BLaER1 treated with 17β-estradiol and CSF1 and Interleukin-3, amounts not matched to agents 10 nM and 100 nM (cell line): ENCODE measurements around the gene PTPRN2.

Experiments used
- H3K27ac ChIP-seq, 11 experiments: shearing (Covaris generic); formaldehyde crosslinking; 2 replicates each; pipeline ENCODE4 v1.8.1; 2022
- H3K27me3 ChIP-seq, 11 experiments: shearing (Covaris generic); formaldehyde crosslinking; 2 replicates each; pipeline ENCODE4 v1.8.1; 2022
- H3K36me3 ChIP-seq, 11 experiments: shearing (Covaris generic); formaldehyde crosslinking; 2 replicates each; pipeline ENCODE4 v1.8.1; 2022
- H3K4me1 ChIP-seq, 10 experiments: shearing (Covaris generic); formaldehyde crosslinking; 2 replicates each; pipeline ENCODE4 v1.8.1; 2022
- H3K4me2 ChIP-seq, 11 experiments: shearing (Covaris generic); formaldehyde crosslinking; 2 replicates each; pipeline ENCODE4 v1.8.1; 2022
- H3K4me3 ChIP-seq, 10 experiments: shearing (Covaris generic); formaldehyde crosslinking; 2 replicates each; pipeline ENCODE4 v1.8.1; 2022
- H3K9ac ChIP-seq, 11 experiments: shearing (Covaris generic); formaldehyde crosslinking; 2 replicates each; pipeline ENCODE4 v1.8.1; 2022
- H3K9me3 ChIP-seq, 11 experiments: shearing (Covaris generic); formaldehyde crosslinking; replicated peaks in 1 of 11; 2 replicates each; pipeline ENCODE4 v1.8.1; 2022
- H4K20me1 ChIP-seq, 11 experiments: shearing (Covaris generic); formaldehyde crosslinking; 2 replicates each; pipeline ENCODE4 v1.8.1; 2022
- Cebpa-rat ChIP-seq, 11 experiments: shearing (Covaris generic); IDR thresholded peaks; 2 replicates each; pipeline ENCODE4 v1.8.1; 2022

Gene PTPRN2

DNA sequence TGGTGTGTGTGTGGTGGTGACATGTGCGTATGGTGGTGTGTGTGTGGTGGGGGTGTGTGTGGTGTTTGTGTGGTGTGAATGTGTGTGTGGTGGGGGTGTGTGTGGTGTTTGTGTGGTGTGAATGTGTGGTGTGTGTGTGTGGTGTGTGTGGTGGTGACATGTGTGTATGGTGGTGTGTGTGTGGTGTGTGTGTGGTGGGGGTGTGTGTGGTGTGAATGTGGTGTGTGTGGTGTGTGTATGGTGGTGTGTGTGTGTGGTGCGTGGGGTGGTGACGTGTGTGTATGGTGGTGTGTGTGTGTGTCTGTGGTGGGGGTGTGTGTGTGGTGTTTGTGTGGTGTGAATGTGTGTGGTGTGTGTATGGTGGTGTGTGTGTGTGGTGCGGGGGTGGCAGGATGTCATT lies 797.7 kb downstream of the PTPRN2 start:
- Histone ChIP-seq H3K4me1 (peaks cover 0 to 15% (median under 1%) of the 10 kb centered on the region in 10 experiments; a peak in 6 of 20 replicates), H3K9me3 (no peaks in the 10 kb centered on the region), H4K20me1 (no peaks in the 10 kb centered on the region), H3K4me3 (no peak overlapping the region), H3K4me2 (no peak overlapping the region), H3K36me3 (no peaks in the 10 kb centered on the region), H3K27me3 (no peaks in the 10 kb centered on the region), H3K9ac (no peak overlapping the region), H3K27ac (no peak overlapping the region)
- TF ChIP-seq Cebpa-rat (IDR thresholded peaks at IDR 0.05): no peak

DNA sequence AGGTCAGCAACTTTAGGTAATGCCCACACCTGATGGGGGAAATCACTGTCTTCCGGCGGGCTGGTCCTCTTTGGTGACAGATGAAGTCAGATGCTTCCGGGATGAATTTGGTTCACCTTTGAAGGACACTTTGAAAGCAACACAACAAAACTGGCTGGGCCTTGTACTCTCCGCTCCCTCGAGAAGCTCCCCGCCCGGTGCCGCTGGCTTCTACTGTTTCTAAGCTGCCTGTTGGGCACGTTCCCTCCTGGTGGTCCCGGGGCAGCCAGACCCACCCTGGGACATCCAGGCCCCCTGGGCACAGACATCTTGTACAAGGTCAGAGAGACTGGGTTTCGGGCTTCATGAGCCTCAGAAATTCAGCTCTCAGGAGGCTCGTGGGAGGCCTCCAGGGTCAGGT lies 798.5 kb downstream of the PTPRN2 start:
- no peaks in the 10 kb centered on the region for H3K27me3 ChIP-seq
- H3K36me3 ChIP-seq: no peaks in the 10 kb centered on the region
- H3K27ac ChIP-seq: no peak overlapping the region
- no peak overlapping the region for H3K4me3 ChIP-seq
- no peak for TF ChIP-seq Cebpa-rat (IDR thresholded peaks at IDR 0.05)
- no peak overlapping the region for H3K9ac ChIP-seq
- H3K9me3 ChIP-seq: no peaks in the 10 kb centered on the region
- H4K20me1 ChIP-seq: no peaks in the 10 kb centered on the region
- H3K4me1 ChIP-seq: peaks cover 3 to 17% (median 6%) of the 10 kb centered on the region in 10 experiments; a peak in 15 of 20 replicates
- H3K4me2 ChIP-seq: no peak overlapping the region

DNA sequence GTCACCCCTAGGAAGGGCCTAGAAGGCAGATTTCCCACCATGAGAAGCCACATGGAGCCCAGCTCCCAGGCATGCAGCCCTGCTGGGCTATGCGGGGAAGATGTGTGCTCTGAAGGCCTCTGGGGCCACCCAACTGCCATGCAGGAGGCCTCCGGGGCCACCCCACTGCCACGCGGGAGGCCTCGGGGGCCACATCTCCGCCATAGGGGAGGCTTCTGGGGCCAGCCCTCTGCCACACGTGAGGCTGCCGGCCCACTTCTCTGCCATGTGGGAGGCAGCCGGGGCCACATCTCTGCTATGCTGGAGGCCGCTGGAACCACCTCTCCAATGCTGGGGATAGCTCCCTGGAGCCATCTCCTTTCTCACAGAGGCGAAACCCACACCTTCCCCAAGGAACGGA lies 799.0 kb downstream of the PTPRN2 start:
- H3K4me1 ChIP-seq: peaks cover 7 to 22% (median 10%) of the 10 kb centered on the region in 10 experiments; a peak in 15 of 20 replicates
- H3K27me3 ChIP-seq: no peaks in the 10 kb centered on the region
- no peak overlapping the region for H3K4me2 ChIP-seq

DNA sequence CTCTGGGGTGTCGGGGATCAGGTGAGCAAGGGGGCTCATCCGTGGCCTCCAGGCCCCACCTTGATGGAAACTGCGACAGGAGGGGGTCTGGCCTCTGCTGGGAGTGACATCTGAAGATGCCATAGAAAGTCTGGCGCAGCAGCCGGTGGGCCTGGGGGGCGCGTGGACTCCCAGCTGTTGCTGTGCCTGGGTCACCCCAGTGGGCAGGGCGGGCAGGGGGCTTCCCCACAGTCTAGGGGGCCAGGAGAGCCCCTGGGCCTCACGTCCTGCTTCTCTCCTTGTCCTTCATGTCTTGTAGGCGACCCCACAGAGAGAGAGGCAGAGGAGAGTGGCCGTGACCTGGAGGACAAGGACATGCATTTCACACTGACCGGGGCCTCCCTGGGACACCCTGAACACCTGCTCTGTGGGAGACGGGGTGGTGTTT lies 800.3 kb downstream of the PTPRN2 start:
- Histone ChIP-seq H3K36me3 (no peaks in the 10 kb centered on the region), H3K27ac (no peak overlapping the region), H3K4me3 (no peak overlapping the region), H3K9me3 (peaks cover 0 to 10% (median 0%) of the 10 kb centered on the region in 11 experiments; a peak in 2 of 22 replicates), H3K4me2 (no peak overlapping the region), H3K4me1 (peaks cover 7 to 15% (median 10%) of the 10 kb centered on the region in 10 experiments; a peak in 15 of 20 replicates), H4K20me1 (no peaks in the 10 kb centered on the region), H3K9ac (no peak overlapping the region), H3K27me3 (no peaks in the 10 kb centered on the region)
- TF ChIP-seq Cebpa-rat (IDR thresholded peaks at IDR 0.05): no peak

More for the DNA sequence above, 799.0 kb downstream of the PTPRN2 start:
- Histone ChIP-seq H3K9ac (no peak overlapping the region), H3K27ac (no peak overlapping the region), H3K36me3 (no peaks in the 10 kb centered on the region), H4K20me1 (no peaks in the 10 kb centered on the region), H3K9me3 (no peaks in the 10 kb centered on the region), H3K4me3 (no peak overlapping the region)
- TF ChIP-seq Cebpa-rat (IDR thresholded peaks at IDR 0.05): no peak

DNA sequence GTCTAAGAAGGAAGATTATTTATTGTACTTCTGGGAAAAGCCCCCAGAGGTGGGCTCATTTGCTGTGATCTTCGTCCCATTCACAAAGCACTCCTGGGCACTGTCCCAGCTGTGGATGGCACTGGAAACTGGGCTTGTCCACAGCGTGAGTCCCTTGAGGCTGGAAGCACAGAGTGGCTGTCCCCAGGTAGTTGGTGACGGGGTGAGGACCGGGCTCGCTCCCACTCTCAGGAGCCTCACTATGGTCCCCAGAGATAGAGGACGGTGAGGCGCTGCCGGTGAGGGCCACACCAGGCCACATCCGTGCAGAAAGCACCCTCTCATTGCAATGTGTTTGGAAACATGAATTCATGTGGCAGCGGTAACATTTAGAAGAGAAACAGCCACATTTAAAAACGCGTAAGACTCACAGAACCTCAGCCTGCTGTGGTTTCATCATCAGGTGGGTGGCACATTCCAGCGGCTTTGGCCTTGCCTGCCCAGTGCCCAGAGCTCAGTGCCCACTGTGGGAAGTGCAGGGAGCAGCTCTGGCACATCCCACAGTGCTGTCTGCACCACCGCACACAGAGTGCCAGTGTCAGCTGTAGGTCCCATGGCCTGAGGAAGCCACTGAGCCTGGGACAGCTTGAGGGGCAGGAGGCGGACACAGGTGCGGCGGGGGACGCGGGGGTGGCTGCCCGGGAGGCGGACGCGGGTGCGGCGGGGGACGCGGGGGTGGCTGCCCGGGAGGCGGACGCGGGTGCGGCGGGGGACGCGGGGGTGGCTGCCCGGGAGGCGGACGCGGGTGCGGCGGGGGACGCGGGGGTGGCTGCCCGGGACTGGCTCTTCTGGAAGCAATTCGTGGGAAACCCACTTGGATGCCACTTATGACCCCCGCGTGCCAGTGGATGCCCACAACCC lies 801.0 kb downstream of the PTPRN2 start:
- Histone ChIP-seq H3K9ac (no peak overlapping the region), H3K27me3 (no peaks in the 10 kb centered on the region), H3K4me2 (no peak overlapping the region), H3K27ac (no peak overlapping the region), H3K9me3 (peaks cover 0 to 10% (median 0%) of the 10 kb centered on the region in 11 experiments; a peak in 2 of 22 replicates), H3K36me3 (no peaks in the 10 kb centered on the region), H4K20me1 (no peaks in the 10 kb centered on the region), H3K4me1 (peaks cover 7 to 15% (median 10%) of the 10 kb centered on the region in 10 experiments; a peak in 15 of 20 replicates), H3K4me3 (no peak overlapping the region)
- no peak for TF ChIP-seq Cebpa-rat (IDR thresholded peaks at IDR 0.05)

DNA sequence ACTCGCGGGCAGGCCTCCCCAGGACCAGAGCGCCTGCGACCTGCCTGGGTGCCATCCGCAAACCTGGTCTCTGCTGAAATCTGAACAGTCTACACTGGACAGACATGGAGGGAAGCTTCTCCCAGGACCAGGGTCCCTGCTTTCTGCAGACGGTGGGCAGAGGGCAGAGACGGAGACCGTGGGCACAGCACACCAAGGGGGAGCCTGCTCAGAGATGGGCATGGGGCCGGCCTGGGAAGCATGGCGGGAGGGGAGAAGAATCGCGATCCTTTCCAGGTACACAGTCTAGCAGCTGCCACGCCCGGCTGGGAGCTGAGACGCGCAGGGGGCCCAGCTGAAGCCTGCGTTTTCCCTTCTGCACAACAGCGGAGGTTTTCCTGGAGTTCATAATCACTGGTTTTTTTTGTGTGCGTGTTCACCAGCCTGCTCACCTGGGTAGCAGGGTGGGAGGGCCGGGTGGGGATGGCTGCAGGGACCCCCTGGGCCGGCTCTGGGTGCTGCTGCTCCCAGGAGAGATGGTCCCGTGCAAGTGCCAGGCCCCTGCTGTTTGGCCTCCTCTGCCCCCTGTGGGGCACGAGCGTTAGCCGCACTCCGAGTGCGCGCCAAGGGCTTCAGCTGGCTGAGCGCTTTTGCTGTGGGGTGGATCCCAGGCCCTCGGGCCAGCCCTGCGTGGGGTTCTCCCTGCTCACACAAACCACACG lies 802.0 kb downstream of the PTPRN2 start:
- Histone ChIP-seq H3K4me3 (no peak overlapping the region), H3K9me3 (peaks cover 0 to 10% (median 0%) of the 10 kb centered on the region in 11 experiments; a peak in 2 of 22 replicates), H3K27ac (no peak overlapping the region), H4K20me1 (no peaks in the 10 kb centered on the region), H3K4me1 (peaks cover 7 to 15% (median 10%) of the 10 kb centered on the region in 10 experiments; a peak in 15 of 20 replicates), H3K4me2 (no peak overlapping the region), H3K9ac (no peak overlapping the region), H3K36me3 (no peaks in the 10 kb centered on the region), H3K27me3 (no peaks in the 10 kb centered on the region)
- no peak for TF ChIP-seq Cebpa-rat (IDR thresholded peaks at IDR 0.05)

DNA sequence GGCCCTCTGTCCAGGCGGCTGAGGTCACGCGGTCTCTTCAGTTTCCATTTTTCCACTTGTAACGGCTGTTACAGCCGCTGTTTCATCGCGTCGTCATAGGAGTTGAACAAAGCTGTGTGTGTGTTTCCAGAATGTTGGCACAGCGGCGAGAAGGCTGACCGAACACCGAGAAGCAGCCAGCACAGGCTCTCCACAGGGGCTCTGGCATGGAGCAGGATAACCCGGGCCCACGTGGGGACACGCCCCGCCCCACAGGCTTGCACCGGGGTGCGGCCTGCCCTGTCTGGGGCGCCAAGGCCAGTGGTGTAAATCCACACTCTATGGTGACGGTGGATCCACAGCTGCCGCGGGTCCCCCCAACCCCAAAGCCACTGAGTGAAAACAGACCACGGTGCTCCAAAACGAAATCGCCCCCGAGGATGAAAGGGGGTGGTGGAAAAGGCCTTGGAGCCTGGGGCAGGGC lies 802.6 kb downstream of the PTPRN2 start:
- peak overlapping the region in 3 of 11 experiments; percentile 16 to 36 (median 32); a peak in 3 of 22 replicates for H3K4me2 ChIP-seq
- peaks cover 7 to 15% (median 10%) of the 10 kb centered on the region in 10 experiments; a peak in 15 of 20 replicates for H3K4me1 ChIP-seq
- H3K9ac ChIP-seq: no peak overlapping the region
- no peak overlapping the region for H3K27ac ChIP-seq
- peaks cover 0 to 10% (median 0%) of the 10 kb centered on the region in 11 experiments; a peak in 2 of 22 replicates for H3K9me3 ChIP-seq
- no peak overlapping the region for H3K4me3 ChIP-seq
- no peaks in the 10 kb centered on the region for H3K36me3 ChIP-seq
- TF ChIP-seq Cebpa-rat (IDR thresholded peaks at IDR 0.05): no peak
- no peaks in the 10 kb centered on the region for H4K20me1 ChIP-seq
- H3K27me3 ChIP-seq: no peaks in the 10 kb centered on the region

DNA sequence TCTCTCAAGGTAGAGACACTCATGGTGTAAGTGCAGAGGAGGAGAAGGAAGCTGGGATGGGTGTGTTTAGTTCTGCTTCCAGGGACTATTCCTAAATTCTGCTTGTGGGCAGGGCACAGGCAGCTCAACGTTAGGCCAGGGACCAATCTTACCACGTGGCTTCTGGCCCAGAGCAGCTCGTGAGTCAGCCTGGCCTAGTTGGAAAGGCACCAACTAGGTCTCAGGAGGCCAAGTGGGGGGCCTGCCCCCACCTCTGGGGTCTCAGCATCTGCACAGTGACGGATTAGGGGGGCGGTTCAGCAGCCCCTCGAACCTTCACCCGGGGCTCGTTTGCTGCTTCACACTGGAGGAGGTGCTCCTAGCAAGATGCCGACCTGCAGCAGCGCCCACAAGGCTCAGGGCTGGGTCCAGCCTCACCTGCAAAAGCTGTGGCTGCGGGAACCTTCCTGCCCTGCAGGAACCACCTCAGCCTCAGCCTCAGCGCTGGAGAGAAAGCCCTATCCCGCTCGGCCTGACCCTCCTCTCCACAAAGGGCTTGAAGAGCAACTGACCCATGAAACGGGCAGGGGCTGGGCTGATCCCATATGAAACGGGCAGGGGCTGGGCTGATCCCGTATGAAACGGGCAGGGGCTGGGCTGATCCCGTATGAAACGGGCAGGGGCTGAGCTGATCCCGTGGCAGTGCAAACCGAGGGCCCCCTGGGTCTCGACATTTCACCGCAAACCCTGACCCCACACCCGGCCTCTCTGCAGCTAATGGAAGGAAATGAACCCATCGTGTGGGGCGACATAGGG lies 803.4 kb downstream of the PTPRN2 start:
- H3K36me3 ChIP-seq: no peaks in the 10 kb centered on the region
- H3K4me1 ChIP-seq: peaks cover 7 to 15% (median 10%) of the 10 kb centered on the region in 10 experiments; a peak in 15 of 20 replicates
- no peak for TF ChIP-seq Cebpa-rat (IDR thresholded peaks at IDR 0.05)
- no peak overlapping the region for H3K27ac ChIP-seq
- H4K20me1 ChIP-seq: no peaks in the 10 kb centered on the region
- peaks cover 0 to 10% (median 0%) of the 10 kb centered on the region in 11 experiments; a peak in 2 of 22 replicates for H3K9me3 ChIP-seq
- H3K27me3 ChIP-seq: no peaks in the 10 kb centered on the region
- peak overlapping the region in 9 of 11 experiments; percentile 6 to 51 (median 33); a peak in 13 of 22 replicates for H3K4me2 ChIP-seq
- H3K9ac ChIP-seq: no peak overlapping the region; a peak in 1 of 22 replicates
- H3K4me3 ChIP-seq: no peak overlapping the region
